Hematopoietic multipotent progenitor cell treated with erythropoietin and hydrocortisone succinate and interleukin-3 and kit ligand, for 8 days (in vitro differentiated cells): Measurements from ENCODE around the gene FOXC1.
A peak's percentile ranks its signal among the peaks of the same experiment; 100 is the strongest.

Experiments
- DNase-seq: peaks from one replicate; pipeline ENCODE4 v3.0.0-alpha.2; 2015

Gene FOXC1

DNA sequence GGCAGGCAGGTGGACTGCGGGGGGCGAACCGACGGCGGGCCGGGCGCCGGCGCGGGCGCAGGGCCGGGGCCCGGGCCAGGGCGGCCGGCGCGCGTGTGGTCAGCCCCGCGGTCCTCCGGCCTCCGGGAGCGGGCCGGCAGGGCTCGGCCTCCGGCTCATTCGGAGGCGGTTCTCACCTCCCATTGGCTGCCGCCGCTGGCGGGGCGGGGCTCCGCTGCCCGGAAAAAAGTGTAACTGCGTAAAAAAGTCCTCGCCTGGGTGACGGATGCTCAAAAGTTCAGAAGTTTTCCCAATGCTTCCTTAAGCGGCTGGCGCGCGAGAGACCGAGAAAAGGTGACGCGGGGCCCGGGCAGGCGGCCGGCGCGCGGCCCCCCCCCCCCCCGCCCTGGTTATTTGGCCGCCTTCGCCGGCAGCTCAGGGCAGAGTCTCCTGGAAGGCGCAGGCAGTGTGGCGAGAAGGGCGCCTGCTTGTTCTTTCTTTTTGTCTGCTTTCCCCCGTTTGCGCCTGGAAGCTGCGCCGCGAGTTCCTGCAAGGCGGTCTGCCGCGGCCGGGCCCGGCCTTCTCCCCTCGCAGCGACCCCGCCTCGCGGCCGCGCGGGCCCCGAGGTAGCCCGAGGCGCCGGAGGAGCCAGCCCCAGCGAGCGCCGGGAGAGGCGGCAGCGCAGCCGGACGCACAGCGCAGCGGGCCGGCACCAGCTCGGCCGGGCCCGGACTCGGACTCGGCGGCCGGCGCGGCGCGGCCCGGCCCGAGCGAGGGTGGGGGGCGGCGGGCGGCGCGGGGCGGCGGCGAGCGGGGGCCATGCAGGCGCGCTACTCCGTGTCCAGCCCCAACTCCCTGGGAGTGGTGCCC is at the start of gene FOXC1:
Gene FOXC1 (plus strand): TSS at position 268 of the 849 bp plus-strand sequence. CDS start 531 bp downstream, at position 799.
- peak; percentile 37 for DNase-seq

DNA sequence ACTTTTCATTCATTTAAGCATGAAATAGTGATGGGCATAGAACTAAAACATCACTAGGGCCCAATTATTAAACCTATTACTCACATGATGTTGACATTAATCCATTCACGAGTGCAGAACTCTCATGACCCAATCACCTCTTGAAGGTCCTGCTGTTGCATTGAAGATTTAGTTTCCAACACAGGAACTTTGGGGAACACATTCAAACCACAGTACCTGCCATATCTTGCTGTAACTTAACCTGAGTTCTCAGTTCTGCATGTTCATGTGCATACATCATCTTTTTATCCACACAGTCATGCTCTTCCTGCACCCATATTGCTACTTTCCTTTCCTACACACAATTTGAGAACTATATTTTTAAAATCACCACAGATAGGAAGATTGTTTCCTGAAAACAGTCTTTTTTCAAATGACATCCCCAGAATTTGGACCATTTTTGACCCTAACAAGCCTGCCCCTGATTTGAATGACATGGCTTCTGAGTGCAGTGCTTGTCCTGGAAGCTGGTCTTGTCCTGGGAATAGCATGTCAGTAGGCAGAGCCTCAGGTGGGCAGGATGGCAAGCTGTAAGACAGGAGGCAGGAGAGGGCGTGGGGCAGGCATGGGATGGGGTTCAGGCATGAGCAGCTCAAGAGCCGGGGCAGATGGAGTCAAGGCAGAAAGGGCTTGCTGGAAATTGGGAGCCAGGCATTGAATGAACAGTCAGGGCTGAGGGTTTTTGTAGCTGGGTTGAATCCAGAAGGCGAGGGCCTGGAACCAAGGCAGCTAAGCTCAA is 49.2 kb upstream of the FOXC1 start:
- no peak for DNase-seq

DNA sequence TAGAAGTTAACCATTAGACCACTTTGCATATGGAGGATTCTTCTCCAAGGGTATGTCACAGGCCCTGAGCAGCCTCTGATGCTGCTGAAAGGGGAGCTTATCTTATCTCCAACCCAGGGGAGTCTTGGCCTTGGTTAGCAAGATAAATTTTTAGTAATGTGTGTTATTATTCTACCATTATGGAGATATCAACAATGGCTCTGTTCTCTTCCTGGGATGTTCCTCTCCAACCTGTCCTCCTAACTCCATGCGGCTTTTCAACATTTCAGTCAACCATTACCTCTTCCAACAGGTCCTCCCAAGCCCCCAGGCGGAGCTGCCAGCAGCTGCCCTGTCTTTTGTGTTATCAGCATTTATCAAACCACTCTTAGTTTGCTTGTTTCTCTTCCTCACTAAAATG is 48.4 kb upstream of the FOXC1 start:
- no peak for DNase-seq

DNA sequence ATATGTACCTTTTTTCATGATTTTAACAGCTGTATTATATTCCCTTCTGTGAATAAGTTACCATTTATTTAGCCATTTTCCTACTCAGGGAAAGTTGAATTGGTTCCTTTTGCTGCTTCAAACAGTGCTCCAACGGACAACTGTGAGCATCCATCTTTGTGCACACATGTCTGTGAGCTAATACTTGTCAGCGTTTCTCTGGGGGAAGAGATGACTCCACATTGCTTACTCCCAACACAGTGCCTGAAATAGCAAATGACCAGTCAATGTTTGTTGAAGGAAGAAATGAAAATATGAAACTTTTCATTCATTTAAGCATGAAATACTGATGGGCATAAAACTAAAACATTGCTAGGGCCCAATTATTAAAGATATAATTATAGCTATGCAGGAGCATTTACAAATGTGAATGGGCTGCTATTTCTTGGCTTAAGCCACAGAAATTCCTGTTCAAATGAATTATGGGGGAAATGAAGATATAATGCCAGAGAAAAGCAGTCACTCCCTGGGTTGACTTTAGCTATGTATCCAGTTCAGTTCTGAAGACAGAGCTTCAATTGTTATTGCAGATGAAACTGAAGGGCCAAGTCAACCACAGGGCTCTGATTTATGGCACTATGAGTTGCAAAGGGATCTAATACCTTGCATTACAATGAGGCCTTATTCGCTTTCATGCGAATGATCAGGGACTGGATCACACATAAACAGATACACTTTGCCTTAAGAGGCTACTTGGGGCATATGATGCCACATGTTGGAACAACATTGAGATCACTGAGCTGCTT is 47.4 kb upstream of the FOXC1 start:
- no peak for DNase-seq

DNA sequence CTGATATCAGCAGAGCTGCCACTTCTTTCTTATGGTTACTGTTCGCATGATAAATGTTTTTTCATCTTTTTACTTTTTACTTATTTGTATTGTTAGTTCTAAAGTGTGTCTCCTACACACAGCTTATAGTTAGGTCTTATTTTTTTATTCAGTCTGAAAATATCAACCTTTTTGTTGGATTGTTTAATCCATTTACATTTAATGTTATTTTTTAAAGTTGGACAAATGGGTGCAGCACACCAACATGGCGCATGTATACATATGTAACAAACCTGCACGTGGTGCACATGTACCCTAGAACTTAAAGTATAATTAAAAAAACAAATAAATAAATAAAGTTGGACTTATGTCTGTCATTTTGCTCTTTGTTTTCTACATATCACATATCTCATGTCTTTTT is 40.3 kb upstream of the FOXC1 start:
- no peak for DNase-seq

DNA sequence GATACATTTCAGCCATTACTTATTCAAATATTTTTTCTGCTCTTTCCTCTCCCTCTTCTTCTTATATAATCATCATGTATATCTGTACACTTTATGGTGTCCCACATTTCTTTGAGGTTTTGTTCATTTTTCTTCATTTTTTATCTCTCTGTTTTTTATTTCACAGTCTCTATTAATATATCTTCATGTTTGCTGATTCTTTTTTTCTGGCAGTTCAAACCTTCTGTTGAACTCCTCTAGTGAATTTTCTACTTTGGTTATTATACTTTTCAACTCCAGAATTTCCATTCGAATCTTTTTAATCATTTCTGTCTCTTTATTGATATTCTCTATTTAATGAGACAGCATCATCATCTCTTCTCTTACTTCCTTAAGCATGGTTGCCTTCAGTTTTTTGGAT is 38.9 kb upstream of the FOXC1 start:
- DNase-seq, result no peak

DNA sequence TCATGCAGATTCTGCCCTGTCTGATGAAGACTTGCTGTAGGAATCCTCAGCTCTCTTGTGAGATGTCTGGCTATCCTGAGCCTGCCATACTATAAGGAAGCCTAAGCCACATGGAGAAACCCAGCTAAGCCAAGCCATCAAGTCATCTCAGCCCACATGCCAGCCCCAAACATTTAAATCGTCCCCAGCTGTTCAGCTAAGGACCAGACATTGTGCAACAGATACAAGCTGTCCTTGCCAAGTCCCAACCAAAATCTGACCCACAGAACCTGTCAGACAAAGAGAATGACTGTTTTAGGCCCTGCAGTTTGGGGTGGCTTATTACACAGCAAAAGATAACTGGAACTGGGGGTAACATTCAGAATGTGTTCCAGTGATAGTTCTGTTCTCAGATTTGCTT is 36.8 kb upstream of the FOXC1 start:
- DNase-seq, result no peak

DNA sequence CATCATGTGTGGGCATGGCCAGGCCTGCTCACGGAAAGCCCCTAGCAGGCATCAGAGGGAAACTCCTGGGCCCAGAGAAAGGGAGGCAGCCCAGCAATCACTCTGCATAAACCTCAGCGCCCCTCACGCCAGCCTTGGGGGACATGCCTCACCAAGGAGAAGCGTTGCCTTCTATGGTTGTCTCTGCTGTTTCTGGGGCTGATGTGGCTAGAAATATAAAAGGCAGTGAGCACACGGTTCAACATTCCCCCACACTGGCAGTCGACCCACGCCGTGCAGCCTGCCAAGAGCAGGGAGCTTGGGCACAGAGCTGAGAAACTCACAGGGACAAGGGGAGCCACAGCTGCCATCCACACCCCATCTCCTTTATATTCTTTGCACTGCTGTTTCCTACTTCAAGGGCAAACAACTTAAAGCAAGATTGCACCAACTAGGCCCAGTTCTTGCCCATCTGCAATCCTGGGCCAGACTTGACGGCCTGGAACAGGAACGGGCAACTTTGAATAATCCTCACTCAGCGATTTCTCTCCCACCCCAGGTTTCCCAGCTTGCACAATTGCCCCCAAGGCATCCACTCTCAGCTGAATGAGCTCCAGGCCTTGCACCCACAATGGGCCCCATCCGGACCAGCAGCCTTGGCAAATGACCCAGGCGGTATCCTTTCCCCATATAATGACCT is 35.5 kb upstream of the FOXC1 start:
- no peak for DNase-seq

DNA sequence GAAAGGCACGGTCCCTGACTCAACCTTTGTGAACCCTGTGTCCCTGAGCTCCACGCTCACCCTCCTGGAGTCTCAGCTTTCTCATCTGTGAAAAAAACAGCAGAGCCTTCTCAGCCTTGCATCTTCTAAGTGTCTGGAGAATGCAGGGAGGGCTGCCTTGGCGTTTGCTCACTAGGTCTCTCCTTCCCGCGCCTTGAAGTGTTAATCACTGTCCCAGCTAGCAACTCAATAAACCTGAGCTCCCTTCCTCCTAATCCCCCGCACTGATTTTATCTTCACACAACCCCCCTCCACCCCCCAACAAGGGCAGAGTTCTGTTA is 34.9 kb upstream of the FOXC1 start:
- no peak for DNase-seq

DNA sequence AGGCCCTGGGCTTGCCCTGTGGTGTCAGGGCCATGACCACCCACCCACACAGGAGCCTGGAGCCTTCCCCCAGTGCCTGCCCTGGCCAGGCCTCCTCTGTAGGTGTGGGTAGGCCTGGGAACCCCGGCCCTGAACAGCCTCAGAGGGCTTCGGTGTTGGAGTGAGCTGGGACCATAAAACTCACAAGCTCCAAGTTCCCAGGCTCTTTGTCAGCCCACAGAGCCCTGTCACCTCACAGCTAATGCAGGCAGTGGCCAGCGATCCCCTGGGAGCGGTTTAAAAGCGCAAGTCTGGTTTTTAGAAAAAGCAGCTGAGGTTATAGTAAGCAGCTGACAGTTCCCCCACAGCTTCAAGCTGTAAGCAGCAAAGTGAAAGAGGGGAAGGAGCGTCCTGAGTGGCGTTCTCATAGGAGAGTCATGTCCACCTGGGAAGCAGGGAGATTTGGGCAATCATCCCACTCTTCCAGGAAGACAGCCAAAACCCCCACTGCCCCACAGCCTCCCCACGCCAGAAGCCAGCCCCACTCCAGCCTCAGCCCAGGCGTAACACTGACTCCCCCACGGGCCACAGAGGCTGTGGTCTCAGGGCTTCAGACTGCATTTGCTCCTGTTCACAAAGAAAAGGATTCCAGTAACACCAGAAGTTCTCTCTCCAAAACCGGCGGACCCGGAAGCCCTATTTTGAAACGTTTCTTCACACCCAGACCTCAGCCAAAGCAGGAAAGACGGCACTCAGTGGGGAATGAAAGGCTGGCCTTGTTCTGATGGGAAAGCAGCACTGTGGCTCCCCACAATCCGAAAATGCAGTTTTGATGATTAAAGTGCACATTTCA is 34.3 kb upstream of the FOXC1 start:
- no peak for DNase-seq

DNA sequence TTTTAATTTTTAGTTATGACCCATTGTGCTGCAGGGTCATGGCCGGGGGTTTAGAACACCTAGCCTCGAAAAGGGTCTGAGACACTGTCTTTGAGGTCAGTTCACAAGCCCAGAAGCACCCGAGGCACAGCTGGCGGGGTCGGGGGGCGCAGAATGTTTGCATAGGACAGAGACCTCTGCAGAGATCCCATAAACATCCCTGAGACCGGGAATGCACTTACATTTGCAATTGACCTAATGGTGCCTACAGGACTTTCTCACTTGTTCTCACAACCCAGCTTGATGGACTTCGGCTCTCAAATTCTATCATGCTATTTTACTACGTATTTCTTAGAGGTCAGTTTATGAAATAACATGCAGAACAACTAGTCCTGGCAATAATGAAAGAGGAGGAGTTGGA is 33.5 kb upstream of the FOXC1 start:
- no peak for DNase-seq

DNA sequence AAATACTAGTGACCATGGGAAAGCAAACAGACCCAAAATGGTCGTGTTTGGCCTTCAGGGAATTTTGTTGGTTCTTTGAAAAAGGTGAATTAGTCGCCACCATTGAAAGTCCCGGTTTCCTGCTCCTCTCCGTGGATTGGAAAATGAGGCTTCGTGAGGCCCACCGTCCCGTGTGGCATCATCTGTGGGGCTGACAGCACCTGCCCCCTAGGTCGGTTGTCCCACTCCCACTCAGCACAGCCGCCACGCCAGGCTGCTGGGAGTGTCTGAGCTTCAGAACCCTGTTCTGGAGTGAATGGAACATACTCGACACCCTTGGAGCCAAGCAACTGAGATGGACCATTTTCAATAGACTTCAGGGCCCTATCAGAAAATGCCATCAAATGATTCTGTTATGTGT is 33.0 kb upstream of the FOXC1 start:
- DNase-seq, result no peak

DNA sequence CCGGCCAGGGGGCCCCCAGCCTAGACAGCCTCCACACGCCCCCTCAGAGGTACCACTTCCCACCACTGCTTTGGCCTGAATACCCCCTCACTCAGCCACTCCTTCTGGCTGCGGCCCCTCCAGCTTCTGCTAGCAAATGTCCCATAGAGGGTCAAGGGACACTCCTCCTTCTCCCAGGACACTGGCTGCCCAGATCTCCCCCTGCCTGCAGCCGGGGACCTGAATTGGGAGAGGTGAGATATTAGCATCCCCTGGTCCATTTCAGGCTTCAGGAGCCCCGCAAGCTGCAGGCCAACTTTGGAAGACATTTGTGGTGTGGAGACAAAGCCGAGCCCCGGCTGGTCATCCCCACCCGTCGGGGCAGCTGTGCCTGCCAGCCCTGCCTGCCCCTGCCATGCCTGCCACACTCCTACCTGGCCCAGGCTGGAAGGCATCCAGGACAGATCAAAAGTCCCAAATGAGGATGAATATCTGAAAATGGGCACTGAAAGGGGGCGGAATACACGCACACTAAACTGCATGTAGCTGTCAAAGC is 32.5 kb upstream of the FOXC1 start:
- no peak for DNase-seq

DNA sequence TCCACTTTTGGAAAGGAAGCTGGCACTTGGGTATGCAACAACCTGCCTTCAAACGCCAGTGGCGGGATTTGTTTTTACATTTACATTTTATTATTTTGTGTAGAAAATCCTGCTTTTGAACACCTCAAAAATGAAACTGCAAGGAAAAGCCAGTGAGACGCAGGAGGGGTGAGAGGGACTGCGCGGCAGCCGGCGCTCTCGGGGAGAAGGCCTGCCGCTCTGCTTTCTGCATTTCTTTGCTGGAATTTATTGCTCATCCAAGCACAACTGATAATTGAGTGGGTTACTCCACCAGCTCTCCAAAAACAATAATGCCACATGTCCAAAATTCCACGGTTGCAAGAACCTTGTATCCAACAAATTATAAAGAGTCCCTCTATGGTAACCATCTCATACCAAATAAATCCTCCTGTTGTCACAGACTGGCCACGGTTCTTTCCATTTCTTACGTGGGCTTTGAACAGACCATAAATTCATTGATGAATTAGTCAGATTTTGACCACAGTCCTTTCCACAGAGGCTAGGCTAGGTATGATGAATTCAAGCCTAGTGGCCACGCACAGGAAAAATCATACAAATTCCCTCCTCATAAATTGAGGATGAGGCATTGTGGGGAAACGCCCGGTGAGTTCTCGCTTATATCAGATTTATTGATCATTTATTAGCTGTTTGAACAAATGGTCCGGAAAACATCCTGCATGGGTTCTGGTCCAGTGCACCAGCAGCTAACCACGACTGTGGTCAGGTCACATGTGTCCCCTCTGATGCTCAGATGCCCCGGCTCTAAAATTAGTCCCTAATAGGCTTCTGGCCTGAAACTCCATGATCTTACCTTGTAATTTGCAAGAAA is 31.6 kb upstream of the FOXC1 start:
- DNase-seq, result no peak

DNA sequence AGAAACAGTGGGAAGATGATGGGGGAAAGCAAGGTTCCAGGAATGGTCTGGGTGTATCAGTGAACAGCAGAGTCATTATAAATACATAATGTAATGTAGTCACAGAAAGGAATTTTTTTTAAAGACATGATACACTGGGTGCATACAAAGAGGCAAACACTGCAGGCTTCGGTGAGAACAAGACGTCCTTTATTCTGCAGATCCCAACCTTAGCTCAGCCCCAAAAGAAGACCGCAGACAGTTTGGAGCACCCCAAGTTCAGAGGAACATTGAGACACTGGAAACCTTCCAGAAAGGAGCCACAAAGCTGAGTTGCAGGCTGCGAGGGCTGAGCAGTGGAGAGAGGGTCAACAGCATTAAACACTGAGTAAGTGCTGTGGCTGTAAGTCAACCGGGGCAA is 30.6 kb upstream of the FOXC1 start:
- DNase-seq, result no peak

DNA sequence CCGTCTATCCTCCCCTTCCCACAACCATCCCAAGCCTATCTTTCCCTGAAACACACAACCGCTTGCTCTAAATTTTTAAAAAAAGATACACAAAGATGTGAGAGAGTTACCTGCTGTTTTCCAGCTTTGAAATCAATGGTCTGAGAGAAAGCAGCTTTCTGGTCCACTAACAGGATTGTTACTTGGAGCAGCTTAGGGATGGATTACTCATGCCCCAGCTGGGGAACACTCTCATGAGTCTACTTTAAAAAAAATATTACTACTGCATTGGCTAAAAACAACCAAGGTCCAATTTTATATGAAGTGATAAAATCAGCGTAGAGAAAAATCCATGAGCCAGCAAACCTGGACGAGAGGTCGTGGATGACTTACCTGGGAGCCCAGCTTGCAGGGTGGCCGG is 29.6 kb upstream of the FOXC1 start:
- no peak for DNase-seq

DNA sequence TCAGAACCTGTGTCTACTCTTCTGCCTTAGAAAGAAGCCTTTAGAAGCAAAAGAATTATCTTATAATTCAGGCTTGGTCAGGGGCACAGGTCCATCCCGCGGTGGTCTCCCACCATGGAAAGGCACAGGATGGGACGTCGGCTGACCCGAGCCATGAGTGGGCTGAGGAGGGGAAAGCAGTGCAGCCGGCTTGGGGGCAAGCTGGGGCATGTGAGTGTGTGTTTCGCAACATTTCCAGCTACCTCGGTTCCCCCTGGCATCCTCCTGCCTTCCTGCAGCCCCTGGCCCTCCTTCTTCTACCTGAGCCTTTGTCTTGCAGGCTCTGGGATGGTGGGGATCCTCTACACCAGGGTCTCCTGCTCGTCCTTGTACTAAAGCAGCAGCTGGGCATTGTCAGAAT is 29.1 kb upstream of the FOXC1 start:
- DNase-seq, result no peak

DNA sequence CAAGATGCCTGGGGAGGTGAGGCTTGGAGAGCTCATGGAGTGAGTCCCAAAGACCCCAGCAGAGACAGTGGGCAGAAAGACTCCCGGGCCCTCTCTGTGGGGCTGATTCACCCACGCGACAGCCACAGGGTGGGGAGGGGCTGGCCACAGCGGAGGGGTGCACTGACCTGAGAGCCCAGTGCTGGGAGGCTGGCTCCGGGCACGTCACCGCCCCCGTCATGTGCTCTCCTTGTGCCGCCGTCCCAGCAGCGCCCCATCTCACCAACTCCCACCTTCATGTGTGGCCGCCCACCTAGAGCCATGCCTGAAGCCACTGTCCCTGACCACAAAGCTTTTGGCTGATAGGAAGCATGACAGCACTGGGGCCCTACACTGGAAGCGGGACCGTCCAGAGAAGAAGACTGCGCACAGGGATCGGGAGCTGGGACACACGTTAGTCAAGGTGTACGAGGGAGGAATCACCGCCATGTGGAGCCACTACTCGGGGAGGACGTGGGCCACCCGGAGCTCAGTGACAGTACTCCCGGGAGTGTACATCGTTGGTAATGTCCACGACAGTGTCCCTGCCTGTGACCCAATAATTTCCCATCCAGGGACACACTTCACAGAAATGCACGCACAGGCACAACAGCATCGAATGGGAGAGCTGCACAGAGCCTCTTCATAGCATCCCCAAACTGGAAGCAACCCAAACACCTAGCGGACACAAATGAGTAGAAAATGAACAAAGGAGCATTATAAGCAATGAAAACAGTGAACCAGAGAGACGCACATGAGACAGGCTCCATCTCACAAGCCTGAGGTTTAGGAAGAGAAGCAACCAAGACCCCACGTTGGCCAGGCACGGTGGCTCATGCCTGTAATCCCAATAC is 28.4 kb upstream of the FOXC1 start:
- no peak for DNase-seq

DNA sequence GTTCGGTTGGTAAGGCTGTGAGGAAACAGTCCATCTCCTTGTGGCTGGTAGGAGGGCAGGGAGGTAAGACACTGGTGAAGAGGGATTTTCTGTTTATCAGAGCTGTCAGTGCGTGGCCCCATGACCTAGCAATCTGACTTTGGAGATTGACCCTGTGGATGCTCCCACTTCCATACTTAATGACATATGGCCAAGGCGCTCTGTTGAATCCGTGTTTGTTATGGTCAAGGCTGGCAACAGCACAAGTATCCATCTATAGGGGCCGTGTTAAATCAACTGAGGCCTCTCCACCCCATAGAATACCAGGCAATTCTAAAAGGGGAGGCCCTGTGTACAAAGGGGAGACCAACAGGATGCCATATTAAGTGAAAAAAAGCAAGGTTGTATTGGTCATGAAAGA is 25.6 kb upstream of the FOXC1 start:
- DNase-seq, result no peak
